Fibroblast of pulmonary artery (primary cell): ENCODE results near the gene SLC25A28.

Source experiments
- DNase-seq: peaks from one replicate; pipeline ENCODE4 v3.0.0-alpha.2; 2010; ENCODE audit warnings: low read depth
- H3K4me3 ChIP-seq: replicated peaks from 2 replicates; pipeline ENCODE4 v1.5.1; 2011; ENCODE audit warnings: low read depth, mild to moderate bottlenecking, control low read depth, low read length, moderate library complexity
- CTCF ChIP-seq: IDR thresholded peaks from 2 replicates; pipeline ENCODE4 v1.5.1; 2011; ENCODE audit warnings: mild to moderate bottlenecking, control low read depth, low read length, inconsistent platforms; ENCODE audit errors: missing control alignments

Gene SLC25A28

GRCh38 chr10:99619851-99620710 is at the start of gene SLC25A28:
SLC25A28 (minus strand) TSS chr10:99620439; CDS start chr10:99620335, 104 bp downstream.
- peak; percentile 100 for DNase-seq
- no peak for TF ChIP-seq CTCF
- peak within 1 kb of the TSS; percentile 90 for H3K4me3 ChIP-seq

GRCh38 chr10:99667108-99667751 is 47.0 kb upstream of the SLC25A28 start:
- H3K4me3 ChIP-seq, result no peak overlapping the region
- peak; percentile 45 for DNase-seq

GRCh38 chr10:99665304-99665703 is 45.1 kb upstream of the SLC25A28 start:
- TF ChIP-seq CTCF, result no peak
- no peak overlapping the region for H3K4me3 ChIP-seq
- DNase-seq, result no peak

More at GRCh38 chr10:99667108-99667751, 47.0 kb upstream of the SLC25A28 start:
- no peak for TF ChIP-seq CTCF

- H3K4me3 ChIP-seq, result no peak overlapping the region
- DNase-seq, result peak; percentile 81
- no peak for TF ChIP-seq CTCF
These were observed 41.1 kb upstream of the SLC25A28 start for GRCh38 chr10:99661377-99661763.

GRCh38 chr10:99660662-99661376 is 40.6 kb upstream of the SLC25A28 start:
- peak; percentile 47 for DNase-seq
- no peak overlapping the region for H3K4me3 ChIP-seq
- no peak for TF ChIP-seq CTCF

- no peak for DNase-seq
- no peak for TF ChIP-seq CTCF
- peak overlapping the region; percentile 89 for H3K4me3 ChIP-seq
These were observed 39.7 kb upstream of the SLC25A28 start for GRCh38 chr10:99659868-99660366.
